Measurements from ENCODE around the gene NUB1.

The NUB1 gene

DNA sequence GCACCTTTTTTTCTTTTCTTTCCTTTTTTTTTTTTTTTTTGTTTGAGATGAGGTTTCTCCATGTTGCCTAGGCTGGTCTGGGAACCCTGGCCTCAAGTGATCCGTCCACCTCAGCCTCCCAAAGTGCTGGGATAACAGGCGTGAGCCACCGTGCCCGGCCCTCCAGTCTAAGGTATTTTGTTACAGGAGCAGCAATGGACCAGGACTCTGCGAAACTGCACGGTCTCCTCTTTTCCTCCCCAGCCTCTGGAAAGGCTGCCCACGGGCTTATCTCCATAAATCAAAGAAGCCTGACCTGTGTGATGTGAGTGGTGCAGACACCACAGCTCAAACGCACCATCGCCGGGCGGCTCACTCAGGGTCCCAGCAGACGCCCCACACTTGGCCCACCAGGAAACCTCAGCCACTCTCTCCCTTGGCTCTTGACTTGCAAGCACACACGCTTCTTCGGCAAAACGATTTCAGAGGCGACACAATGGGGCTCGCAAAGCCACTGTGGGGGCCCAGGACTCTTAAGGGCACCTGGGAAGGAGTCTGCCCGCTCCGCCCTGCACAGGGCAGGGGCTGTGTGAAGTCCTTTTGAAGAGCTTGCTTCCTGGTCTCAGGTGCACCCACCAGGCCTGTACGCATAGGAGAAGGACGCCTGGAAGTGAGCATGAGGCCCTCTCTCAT is 47.6 kb downstream of the NUB1 start:
- Histone ChIP-seq H3K27me3 (ENCODE audit: control insufficient read depth in 1 of 2, insufficient read depth in 2 of 2, low read length in 2 of 2) (peaks cover 8% of the 10 kb centered on the region in 2 donors), H3K4me1 (ENCODE audit: control insufficient read depth, insufficient read depth, low read length) (no peaks in the 10 kb centered on the region), H3K4me3 (ENCODE audit: low read length in 2 of 2) (no peak overlapping the region), H3K9me3 (ENCODE audit: control insufficient read depth in 2 of 2, low read length in 2 of 2) (no peaks in the 10 kb centered on the region), H3K36me3 (ENCODE audit: control insufficient read depth in 2 of 2, insufficient read depth in 2 of 2, low read length in 2 of 2) (no peaks in the 10 kb centered on the region), H3K9ac (ENCODE audit: low read length in 2 of 2) (no peak overlapping the region), H3K27ac (ENCODE audit: low read length) (no peak overlapping the region)

DNA sequence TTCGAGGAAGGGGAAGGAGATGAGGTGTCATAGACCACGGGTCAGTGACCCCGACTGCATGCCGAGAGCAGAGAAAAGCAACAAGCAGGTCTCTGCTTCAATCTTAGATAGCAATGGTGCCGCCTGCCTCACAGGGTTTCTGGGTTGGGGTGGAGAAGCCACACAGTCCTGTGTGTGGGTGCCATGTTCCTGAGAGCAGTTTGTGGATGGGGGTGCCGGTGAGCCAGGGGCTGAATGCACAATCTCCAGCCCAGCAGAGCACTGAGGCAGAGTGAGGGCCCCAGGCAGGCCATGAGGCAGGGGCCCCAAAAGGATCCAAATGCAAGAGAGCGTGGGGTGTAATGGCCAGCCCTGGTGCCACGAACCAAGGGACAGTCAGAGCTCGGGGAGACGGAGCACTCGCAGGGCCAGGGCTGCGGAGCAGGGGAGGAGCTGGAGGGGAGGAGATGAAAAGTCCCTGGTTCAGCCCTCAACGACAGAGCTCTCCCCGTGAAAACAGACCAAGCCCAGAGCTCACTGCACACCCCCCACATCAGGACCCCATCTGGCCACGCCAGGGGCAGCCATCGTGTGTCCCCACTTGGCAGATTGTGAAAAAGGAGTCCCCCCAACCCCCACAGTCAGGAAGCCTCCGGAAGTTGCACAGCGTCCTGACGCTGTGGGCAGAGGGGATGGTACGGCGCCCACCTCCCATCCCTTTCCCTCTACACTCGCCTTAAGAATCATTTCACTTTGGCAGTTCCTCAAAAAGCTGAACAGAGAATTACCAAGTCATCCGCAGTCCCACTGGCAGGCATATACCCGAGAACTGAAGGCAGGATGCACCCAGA is 48.4 kb downstream of the NUB1 start:
- Histone ChIP-seq H3K4me1 (ENCODE audit: control insufficient read depth, insufficient read depth, low read length) (no peaks in the 10 kb centered on the region), H3K9me3 (ENCODE audit: control insufficient read depth in 2 of 2, low read length in 2 of 2) (no peaks in the 10 kb centered on the region), H3K9ac (ENCODE audit: low read length in 2 of 2) (no peak overlapping the region), H3K36me3 (ENCODE audit: control insufficient read depth in 2 of 2, insufficient read depth in 2 of 2, low read length in 2 of 2) (no peaks in the 10 kb centered on the region), H3K27me3 (ENCODE audit: control insufficient read depth in 1 of 2, insufficient read depth in 2 of 2, low read length in 2 of 2) (peaks cover 5% of the 10 kb centered on the region in 2 donors), H3K27ac (ENCODE audit: low read length) (no peak overlapping the region), H3K4me3 (ENCODE audit: low read length in 2 of 2) (no peak overlapping the region)

DNA sequence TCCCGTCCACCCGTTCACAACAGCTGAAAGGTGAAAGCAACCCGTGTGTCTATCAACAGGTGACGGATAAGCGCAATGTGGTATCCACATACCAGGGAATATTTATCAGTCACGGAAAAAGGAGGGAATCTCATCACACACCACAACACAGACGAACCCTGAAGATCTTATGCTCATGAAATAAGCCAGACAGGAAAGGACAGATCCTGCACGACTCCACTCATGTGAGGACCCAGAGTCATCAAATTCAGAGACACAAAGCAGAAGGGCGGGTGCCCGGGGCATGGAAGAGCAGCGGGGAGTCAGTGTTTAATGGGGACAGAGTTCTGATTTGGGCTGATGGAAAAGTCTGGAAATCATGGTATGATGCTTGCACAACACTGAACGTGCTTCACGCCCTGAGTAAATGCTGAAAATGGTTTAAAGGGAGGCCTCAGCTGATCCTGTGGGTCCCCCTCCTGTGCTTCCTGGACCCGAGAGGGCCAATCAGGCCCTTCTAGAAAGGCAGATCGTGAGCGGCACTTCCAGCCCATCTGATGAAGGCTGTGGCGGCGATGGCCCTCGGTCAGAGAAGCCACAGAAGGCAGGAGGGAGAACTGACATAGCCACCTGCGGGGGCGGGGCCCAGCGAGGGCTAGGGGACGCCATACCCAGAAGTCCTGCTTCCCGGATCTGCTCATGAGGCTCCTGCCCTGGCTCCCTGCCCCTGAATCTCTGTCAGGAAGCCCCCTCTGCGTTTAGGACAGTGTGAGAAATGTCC is 49.2 kb downstream of the NUB1 start:
- H3K36me3 ChIP-seq (ENCODE audit: control insufficient read depth in 2 of 2, insufficient read depth in 2 of 2, low read length in 2 of 2) = no peaks in the 10 kb centered on the region
- H3K4me3 ChIP-seq (ENCODE audit: low read length in 2 of 2) = no peak overlapping the region
- no peaks in the 10 kb centered on the region for H3K9me3 ChIP-seq (ENCODE audit: control insufficient read depth in 2 of 2, low read length in 2 of 2)
- no peaks in the 10 kb centered on the region for H3K4me1 ChIP-seq (ENCODE audit: control insufficient read depth, insufficient read depth, low read length)
- H3K27ac ChIP-seq (ENCODE audit: low read length) = no peak overlapping the region
- H3K9ac ChIP-seq (ENCODE audit: low read length in 2 of 2) = no peak overlapping the region
- H3K27me3 ChIP-seq (ENCODE audit: control insufficient read depth in 1 of 2, insufficient read depth in 2 of 2, low read length in 2 of 2) = peaks cover 2 to 5% of the 10 kb centered on the region in 2 donors

DNA sequence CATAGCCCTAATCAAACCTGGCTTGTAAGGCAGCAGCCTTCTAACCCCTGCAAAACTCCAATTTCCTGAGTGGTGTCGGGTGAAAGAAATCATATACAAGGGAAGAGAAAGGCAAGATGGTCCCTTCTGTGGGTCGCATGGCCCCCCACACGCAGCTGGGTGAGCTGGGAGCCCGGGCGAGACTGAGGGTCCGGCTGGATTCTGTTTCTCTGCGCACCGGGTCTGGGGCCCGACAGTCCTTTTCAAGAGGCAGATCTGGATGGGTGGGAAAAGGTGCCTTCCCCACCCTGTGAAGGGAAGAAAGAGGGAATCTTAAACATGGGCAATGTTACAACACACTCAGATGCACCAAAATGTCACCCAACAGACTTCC is 49.7 kb downstream of the NUB1 start:
- H3K27me3 ChIP-seq (ENCODE audit: control insufficient read depth in 1 of 2, insufficient read depth in 2 of 2, low read length in 2 of 2) = peaks cover 2 to 5% of the 10 kb centered on the region in 2 donors

DNA sequence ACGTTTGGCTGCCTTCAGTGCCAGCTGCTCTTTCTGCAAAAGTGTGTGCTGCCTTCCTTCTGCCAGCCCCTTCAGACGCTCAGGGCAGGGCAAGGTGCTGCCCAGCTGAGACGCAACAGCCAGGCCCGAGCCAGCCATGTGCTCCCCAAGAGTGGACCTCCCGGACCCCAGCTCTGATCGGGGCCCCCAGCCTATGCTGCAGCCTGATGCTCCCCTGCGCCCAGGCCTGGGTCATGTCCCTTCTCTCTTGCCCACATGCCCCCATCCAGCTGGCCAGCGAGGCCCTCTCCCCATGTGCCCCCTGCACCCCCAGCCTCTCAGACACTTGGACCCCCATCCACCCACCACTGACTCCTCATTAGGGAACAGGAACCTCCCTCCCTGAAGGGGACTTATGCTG is 50.4 kb downstream of the NUB1 start:
- H3K4me3 ChIP-seq (ENCODE audit: low read length in 2 of 2) = no peak overlapping the region
- no peak overlapping the region for H3K9ac ChIP-seq (ENCODE audit: low read length in 2 of 2)
- no peak overlapping the region for H3K27ac ChIP-seq (ENCODE audit: low read length)
- H3K4me1 ChIP-seq (ENCODE audit: control insufficient read depth, insufficient read depth, low read length) = no peaks in the 10 kb centered on the region
- no peaks in the 10 kb centered on the region for H3K36me3 ChIP-seq (ENCODE audit: control insufficient read depth in 2 of 2, insufficient read depth in 2 of 2, low read length in 2 of 2)
- no peaks in the 10 kb centered on the region for H3K9me3 ChIP-seq (ENCODE audit: control insufficient read depth in 2 of 2, low read length in 2 of 2)
- peaks cover 2 to 3% of the 10 kb centered on the region in 2 donors for H3K27me3 ChIP-seq (ENCODE audit: control insufficient read depth in 1 of 2, insufficient read depth in 2 of 2, low read length in 2 of 2)

More for the DNA sequence above, 49.7 kb downstream of the NUB1 start:
- no peaks in the 10 kb centered on the region for H3K9me3 ChIP-seq (ENCODE audit: control insufficient read depth in 2 of 2, low read length in 2 of 2)
- H3K9ac ChIP-seq (ENCODE audit: low read length in 2 of 2) = no peak overlapping the region
- no peaks in the 10 kb centered on the region for H3K4me1 ChIP-seq (ENCODE audit: control insufficient read depth, insufficient read depth, low read length)
- no peak overlapping the region for H3K4me3 ChIP-seq (ENCODE audit: low read length in 2 of 2)
- H3K27ac ChIP-seq (ENCODE audit: low read length) = no peak overlapping the region
- H3K36me3 ChIP-seq (ENCODE audit: control insufficient read depth in 2 of 2, insufficient read depth in 2 of 2, low read length in 2 of 2) = no peaks in the 10 kb centered on the region

DNA sequence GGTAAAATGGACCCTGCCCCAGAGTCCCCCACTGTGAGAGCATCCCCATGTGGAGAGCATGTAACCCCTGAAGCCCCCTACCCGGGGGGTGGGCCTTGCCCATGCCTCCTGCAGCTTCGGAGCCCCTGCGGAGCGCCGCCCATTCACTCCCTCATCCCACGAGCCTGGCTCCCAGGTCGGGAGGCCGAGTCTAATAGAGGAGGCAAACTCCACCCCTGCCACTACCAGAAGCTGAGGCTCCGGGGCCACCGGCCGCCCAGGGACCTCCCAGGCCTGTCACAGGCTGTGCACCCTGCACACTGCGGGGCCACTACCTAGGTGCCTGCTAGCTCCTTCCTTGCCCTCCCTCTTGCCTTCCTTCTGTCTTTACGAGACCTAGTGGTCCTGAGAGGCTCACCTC is 50.8 kb downstream of the NUB1 start:
- no peaks in the 10 kb centered on the region for H3K4me1 ChIP-seq (ENCODE audit: control insufficient read depth, insufficient read depth, low read length)

DNA sequence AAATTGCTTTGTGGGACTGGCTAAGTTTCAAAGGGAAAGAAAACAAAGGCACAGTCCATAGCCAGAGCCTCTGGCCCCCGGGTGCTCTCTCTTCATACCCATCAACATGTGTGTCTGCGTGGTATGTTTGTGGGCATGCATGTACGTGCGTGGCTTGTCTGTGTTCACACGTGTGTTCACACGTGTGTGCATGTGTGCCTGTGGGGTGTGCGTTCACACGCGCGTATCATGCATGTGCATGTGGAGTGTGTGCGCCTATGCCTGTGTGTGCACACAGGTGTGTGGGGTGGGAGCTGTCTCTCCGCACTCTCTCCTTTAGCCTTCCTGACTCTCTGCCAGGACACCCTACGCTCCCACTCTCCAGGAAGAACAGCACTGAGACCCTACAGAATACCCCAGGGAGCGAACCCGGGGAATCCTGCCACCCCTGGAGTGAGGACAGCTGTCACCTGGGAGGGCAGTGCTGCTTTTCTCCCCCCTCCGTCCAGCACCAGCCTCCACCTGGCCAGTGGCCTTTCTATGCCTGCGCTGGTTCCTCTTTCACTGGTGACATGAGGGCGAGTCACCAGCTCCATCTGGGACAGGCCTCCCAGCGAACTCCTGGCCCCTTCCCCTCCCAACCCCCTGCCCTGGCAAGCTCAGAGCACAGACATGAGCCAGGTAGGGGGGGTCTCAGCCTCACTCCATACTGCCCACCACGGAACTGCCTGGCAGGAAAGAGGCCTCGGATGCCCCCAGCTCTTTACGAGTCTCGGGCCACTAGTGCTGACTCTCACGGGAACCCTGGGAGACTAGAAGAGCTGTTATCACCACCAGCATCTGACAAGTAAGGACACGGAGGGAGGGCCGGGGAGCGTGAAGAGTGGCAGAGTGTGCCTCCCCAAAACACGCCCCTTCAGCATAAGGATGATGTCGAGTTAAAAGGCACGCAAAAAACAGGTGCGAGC is 51.7 kb downstream of the NUB1 start:
- H3K36me3 ChIP-seq (ENCODE audit: control insufficient read depth in 2 of 2, insufficient read depth in 2 of 2, low read length in 2 of 2) = no peaks in the 10 kb centered on the region
- no peaks in the 10 kb centered on the region for H3K9me3 ChIP-seq (ENCODE audit: control insufficient read depth in 2 of 2, low read length in 2 of 2)
- H3K4me3 ChIP-seq (ENCODE audit: low read length in 2 of 2) = no peak overlapping the region
- no peak overlapping the region for H3K27ac ChIP-seq (ENCODE audit: low read length)
- no peak overlapping the region for H3K9ac ChIP-seq (ENCODE audit: low read length in 2 of 2)
- H3K4me1 ChIP-seq (ENCODE audit: control insufficient read depth, insufficient read depth, low read length) = no peaks in the 10 kb centered on the region
- peaks cover 2 to 3% of the 10 kb centered on the region in 2 donors for H3K27me3 ChIP-seq (ENCODE audit: control insufficient read depth in 1 of 2, insufficient read depth in 2 of 2, low read length in 2 of 2)

More for the DNA sequence above, 50.8 kb downstream of the NUB1 start:
- Histone ChIP-seq H3K9ac (ENCODE audit: low read length in 2 of 2) (no peak overlapping the region), H3K4me3 (ENCODE audit: low read length in 2 of 2) (no peak overlapping the region), H3K36me3 (ENCODE audit: control insufficient read depth in 2 of 2, insufficient read depth in 2 of 2, low read length in 2 of 2) (no peaks in the 10 kb centered on the region), H3K27me3 (ENCODE audit: control insufficient read depth in 1 of 2, insufficient read depth in 2 of 2, low read length in 2 of 2) (peaks cover 2 to 3% of the 10 kb centered on the region in 2 donors), H3K9me3 (ENCODE audit: control insufficient read depth in 2 of 2, low read length in 2 of 2) (no peaks in the 10 kb centered on the region), H3K27ac (ENCODE audit: low read length) (no peak overlapping the region)

DNA sequence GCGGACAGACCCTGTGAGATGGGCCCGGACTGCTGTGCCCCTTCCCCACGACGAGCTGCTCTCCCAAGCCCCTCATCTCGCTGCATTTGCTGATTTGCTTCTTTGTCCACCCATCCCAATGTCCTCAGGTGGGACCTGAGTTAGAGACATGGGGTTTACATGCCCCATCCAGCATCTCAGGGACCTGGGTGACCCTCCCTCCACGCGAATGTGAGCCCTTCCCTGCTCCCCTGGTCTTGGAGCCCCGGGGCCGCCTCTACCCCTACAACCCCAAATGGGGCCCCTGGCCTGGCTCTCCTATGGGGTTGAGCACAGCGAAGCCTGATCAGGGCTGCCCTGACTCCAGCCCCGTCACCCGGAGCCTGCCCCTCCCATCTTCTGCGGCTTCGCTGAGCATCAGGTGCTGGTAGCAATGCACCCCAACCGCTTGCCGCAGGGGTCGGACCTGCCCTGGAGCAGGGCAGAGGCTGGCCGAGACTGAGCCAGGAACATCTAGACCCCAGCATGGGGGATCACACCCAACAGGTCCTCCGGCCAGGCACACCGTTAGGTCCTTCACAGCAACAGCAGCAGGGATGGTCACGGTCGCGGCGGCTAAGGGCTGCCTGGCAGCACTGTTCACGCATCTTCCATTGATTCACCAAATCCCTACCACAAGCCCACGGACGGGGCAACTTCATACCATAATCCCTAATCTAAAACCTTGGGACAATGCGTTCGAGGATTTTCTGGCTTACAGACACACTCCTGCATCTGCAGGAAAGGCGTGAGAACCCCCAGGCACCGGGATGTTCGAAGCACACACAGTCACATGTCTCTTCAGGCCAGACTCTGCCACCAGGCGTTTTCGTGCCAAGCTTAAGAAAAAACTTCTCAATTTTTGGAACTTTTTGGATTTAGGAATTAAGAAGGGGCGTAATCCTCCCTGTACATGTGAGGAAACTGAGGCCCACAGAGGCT is 52.7 kb downstream of the NUB1 start:
- Histone ChIP-seq H3K9me3 (ENCODE audit: control insufficient read depth in 2 of 2, low read length in 2 of 2) (no peaks in the 10 kb centered on the region), H3K4me1 (ENCODE audit: control insufficient read depth, insufficient read depth, low read length) (no peaks in the 10 kb centered on the region), H3K4me3 (ENCODE audit: low read length in 2 of 2) (no peak overlapping the region), H3K27ac (ENCODE audit: low read length) (no peak overlapping the region), H3K27me3 (ENCODE audit: control insufficient read depth in 1 of 2, insufficient read depth in 2 of 2, low read length in 2 of 2) (peaks cover 2 to 3% of the 10 kb centered on the region in 2 donors), H3K9ac (ENCODE audit: low read length in 2 of 2) (no peak overlapping the region), H3K36me3 (ENCODE audit: control insufficient read depth in 2 of 2, insufficient read depth in 2 of 2, low read length in 2 of 2) (no peaks in the 10 kb centered on the region)

DNA sequence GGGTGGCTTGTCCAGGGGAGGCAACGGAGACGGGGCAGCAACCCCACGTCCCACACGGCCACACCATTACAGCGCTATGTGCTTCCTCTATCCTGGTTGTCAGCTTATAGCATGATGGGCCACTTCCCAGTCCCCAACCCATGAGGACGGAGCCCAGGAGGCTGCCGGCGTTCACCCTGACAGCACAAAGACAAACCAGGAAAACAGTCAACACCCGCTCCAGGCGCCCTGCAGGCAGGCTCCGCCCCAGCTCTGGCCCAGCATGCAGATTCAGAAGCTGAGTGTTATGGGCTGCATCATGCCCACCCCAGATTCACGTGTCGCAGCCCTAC is 53.4 kb downstream of the NUB1 start:
- Histone ChIP-seq H3K36me3 (ENCODE audit: control insufficient read depth in 2 of 2, insufficient read depth in 2 of 2, low read length in 2 of 2) (no peaks in the 10 kb centered on the region), H3K4me1 (ENCODE audit: control insufficient read depth, insufficient read depth, low read length) (no peaks in the 10 kb centered on the region), H3K27me3 (ENCODE audit: control insufficient read depth in 1 of 2, insufficient read depth in 2 of 2, low read length in 2 of 2) (peaks cover 2 to 3% of the 10 kb centered on the region in 2 donors), H3K9me3 (ENCODE audit: control insufficient read depth in 2 of 2, low read length in 2 of 2) (no peaks in the 10 kb centered on the region), H3K27ac (ENCODE audit: low read length) (no peak overlapping the region), H3K9ac (ENCODE audit: low read length in 2 of 2) (no peak overlapping the region), H3K4me3 (ENCODE audit: low read length in 2 of 2) (no peak overlapping the region)

Measured in stomach smooth muscle (tissue), 2 donors.